CD4-positive, alpha-beta T cell treated with Interleukin-12 subunit alpha and Interleukin-12 subunit beta, for 1 hour (primary cell): ENCODE measurements around the gene ST3GAL6.

Source experiments
- DNase-seq: peaks from one replicate; pipeline ENCODE4 v3.0.0-alpha.2; 2020

ST3GAL6 gene

GRCh38 chr3:98778383-98778782, 15.2 kb downstream of the ST3GAL6 start:
- no peak for DNase-seq

GRCh38 chr3:98778852-98779413, 15.8 kb downstream of the ST3GAL6 start:
- no peak for DNase-seq

GRCh38 chr3:98779541-98780335, 16.6 kb downstream of the ST3GAL6 start:
- DNase-seq, result no peak

- DNase-seq, result no peak
These were observed 17.2 kb downstream of the ST3GAL6 start for GRCh38 chr3:98780343-98780742.

- no peak for DNase-seq
These were observed 19.8 kb downstream of the ST3GAL6 start for GRCh38 chr3:98782824-98783500.

GRCh38 chr3:98784042-98784441, 20.9 kb downstream of the ST3GAL6 start:
- no peak for DNase-seq

- no peak for DNase-seq
These were observed 21.8 kb downstream of the ST3GAL6 start for GRCh38 chr3:98784666-98785600.

GRCh38 chr3:98786364-98787006, 23.3 kb downstream of the ST3GAL6 start:
- DNase-seq, result no peak

GRCh38 chr3:98787181-98787580, 24.0 kb downstream of the ST3GAL6 start:
- DNase-seq, result no peak

GRCh38 chr3:98788651-98789050, 25.5 kb downstream of the ST3GAL6 start:
- DNase-seq, result no peak

GRCh38 chr3:98791341-98792325, 28.5 kb downstream of the ST3GAL6 start:
- DNase-seq, result no peak

GRCh38 chr3:98793971-98794370, 30.8 kb downstream of the ST3GAL6 start:
- DNase-seq, result no peak

GRCh38 chr3:98796334-98796733, 33.2 kb downstream of the ST3GAL6 start:
- DNase-seq, result no peak

- DNase-seq, result no peak
These were observed 34.8 kb downstream of the ST3GAL6 start for GRCh38 chr3:98797905-98798304.

GRCh38 chr3:98798820-98799219, 35.7 kb downstream of the ST3GAL6 start:
- DNase-seq, result no peak

- no peak for DNase-seq
These were observed 36.3 kb downstream of the ST3GAL6 start for GRCh38 chr3:98799479-98799878.

GRCh38 chr3:98800401-98800800, 37.3 kb downstream of the ST3GAL6 start:
- DNase-seq, result no peak

- DNase-seq, result no peak
These were observed 38.1 kb downstream of the ST3GAL6 start for GRCh38 chr3:98801043-98801747.

- DNase-seq, result no peak
These were observed 42.4 kb downstream of the ST3GAL6 start for GRCh38 chr3:98805571-98805970.

GRCh38 chr3:98806521-98806920, 43.4 kb downstream of the ST3GAL6 start:
- no peak for DNase-seq

- no peak for DNase-seq
These were observed 43.9 kb downstream of the ST3GAL6 start for GRCh38 chr3:98807011-98807410.
